HG03097 (cell line): Measurements from ENCODE around the gene ANKZF1.
"Not testable (repeated sequence)": the region's sequence is repeated elsewhere in the genome, so short reads cannot be mapped to it uniquely, and the experiment has no call there.

Experiments used
- ATAC-seq: cut with Tn5 transposase; IDR thresholded peaks from one replicate; pipeline ENCODE4 v1.9.1; 2021; ENCODE audit not compliant: unreplicated experiment, low FRiP score

Gene ANKZF1

GRCh38 chr2:219229305-219230058, at the start of gene ANKZF1, which contains the start of gene ATG9A:
TSS of gene ANKZF1 (plus strand) at chr2:219229806. CDS start at chr2:219230258, 452 bp downstream.
TSS of gene ATG9A (minus strand) at chr2:219229636. CDS start at chr2:219228024, 1,612 bp downstream.
- peak; percentile 82 for ATAC-seq

GRCh38 chr2:219180961-219181360, 48.6 kb upstream of the ANKZF1 start:
- no peak for ATAC-seq

- ATAC-seq, result no peak
Measured at GRCh38 chr2:219181531-219181930, 48.1 kb upstream of the ANKZF1 start.

GRCh38 chr2:219182331-219183150, 47.1 kb upstream of the ANKZF1 start:
- ATAC-seq, result no peak

- no peak for ATAC-seq
Measured at GRCh38 chr2:219183151-219183772, 46.3 kb upstream of the ANKZF1 start.

GRCh38 chr2:219184121-219184520, 45.5 kb upstream of the ANKZF1 start:
- ATAC-seq, result no peak

- ATAC-seq, result no peak
Measured at GRCh38 chr2:219186754-219187456, 42.7 kb upstream of the ANKZF1 start.

- ATAC-seq, result no peak
Measured at GRCh38 chr2:219197388-219197787, 32.2 kb upstream of the ANKZF1 start.

- no peak for ATAC-seq
Measured at GRCh38 chr2:219198974-219199373, 30.6 kb upstream of the ANKZF1 start.

GRCh38 chr2:219199470-219200211, 30.0 kb upstream of the ANKZF1 start:
- ATAC-seq, result no peak

- not testable (repeated sequence) for ATAC-seq
Measured at GRCh38 chr2:219200502-219201326, 28.9 kb upstream of the ANKZF1 start.

GRCh38 chr2:219201331-219201730, 28.3 kb upstream of the ANKZF1 start:
- not testable (repeated sequence) for ATAC-seq

GRCh38 chr2:219204425-219205164, 25.0 kb upstream of the ANKZF1 start:
- ATAC-seq, result no peak

GRCh38 chr2:219205165-219205538, 24.5 kb upstream of the ANKZF1 start:
- no peak for ATAC-seq

- ATAC-seq, result no peak
Measured at GRCh38 chr2:219205981-219206327, 23.7 kb upstream of the ANKZF1 start.

- ATAC-seq, result peak; percentile 93
Measured at GRCh38 chr2:219206328-219207133, 23.1 kb upstream of the ANKZF1 start, which contains the start of gene ZFAND2B. TSS of gene ZFAND2B (plus strand) at chr2:219206782. CDS start at chr2:219206988, 206 bp downstream.

GRCh38 chr2:219207134-219207883, 22.3 kb upstream of the ANKZF1 start:
- no peak for ATAC-seq
